Neural cell (in vitro differentiated cells): ENCODE results near the gene HK1. TPM values are rescaled to one million over a fixed set of nuclear protein-coding genes. Genes with fewer than 3 reads are reported as not detected.

Experiments used
- H2AFZ ChIP-seq: fragments of 200-600, 300-800 bp; sonication (generic), shearing (Covaris generic); 2 replicates; pipeline ENCODE4 v1.6.0; 2014; ENCODE audit warnings: low read depth, mild to moderate bottlenecking, antibody characterized with exemption, low read length, moderate library complexity
- H3F3A ChIP-seq: fragments of 200-600 bp; shearing (Covaris generic); 2 replicates; pipeline ENCODE4 v1.6.1; 2016; ENCODE audit warnings: mild to moderate bottlenecking, moderate library complexity, mixed read lengths, antibody characterized with exemption, low read length; ENCODE audit not compliant: insufficient read depth, poor library complexity, severe bottlenecking
- H3K27ac ChIP-seq: fragments of 200-600, 300-800 bp; sonication (generic), shearing (Covaris generic); 2 replicates; pipeline ENCODE4 v1.5.1; 2014; ENCODE audit warnings: mild to moderate bottlenecking, low read length, moderate library complexity
- H3K27me3 ChIP-seq: fragments of 300-800, 200-600 bp; sonication (generic), shearing (Covaris generic); 2 replicates; pipeline ENCODE4 v1.6.0; 2014; ENCODE audit warnings: mild to moderate bottlenecking, low read depth, low read length, moderate library complexity; ENCODE audit not compliant: insufficient read depth
- H3K36me3 ChIP-seq: fragments of 300-800, 200-600 bp; sonication (generic), shearing (Covaris generic); 2 replicates; pipeline ENCODE4 v1.5.1; 2014; ENCODE audit warnings: mild to moderate bottlenecking, antibody characterized with exemption, low read length, moderate library complexity; ENCODE audit not compliant: insufficient read depth
- H3K4me2 ChIP-seq: fragments of 300-800, 200-600 bp; sonication (generic), shearing (Covaris generic); 2 replicates; pipeline ENCODE4 v1.6.0; 2014; ENCODE audit warnings: mild to moderate bottlenecking, low read length
- H3K4me3 ChIP-seq: fragments of 300-800, 200-600 bp; sonication (generic), shearing (Covaris generic); 2 replicates; pipeline ENCODE4 v1.5.1; 2014; ENCODE audit warnings: mild to moderate bottlenecking, low read length, moderate library complexity
- H3K79me2 ChIP-seq: fragments of 200-600 bp; shearing (Covaris generic); replicated peaks from 2 replicates; pipeline ENCODE4 v1.6.0; 2014; ENCODE audit warnings: mild to moderate bottlenecking, low read length, moderate library complexity; ENCODE audit not compliant: insufficient read depth
- H3K9ac ChIP-seq: fragments of 300-800, 200-600 bp; sonication (generic), shearing (Covaris generic); 2 replicates; pipeline ENCODE4 v1.6.1; 2016; ENCODE audit warnings: mild to moderate bottlenecking, low read length, mixed read lengths
- H3K9me2 ChIP-seq: fragments of 200-600 bp; shearing (Covaris generic); 2 replicates; pipeline ENCODE4 v1.6.1; 2016; ENCODE audit warnings: mild to moderate bottlenecking, low read length, mixed read lengths; ENCODE audit not compliant: insufficient read depth
- H3K9me3 ChIP-seq: fragments of 200-600, 300-800 bp; sonication (generic), shearing (Covaris generic); 2 replicates; pipeline ENCODE4 v1.6.1; 2016; ENCODE audit warnings: mild to moderate bottlenecking, mixed run types, low read length, moderate library complexity, mixed read lengths
- H4K20me1 ChIP-seq: fragments of 200-600 bp; shearing (Covaris generic); 2 replicates; pipeline ENCODE4 v1.6.1; 2016; ENCODE audit warnings: mild to moderate bottlenecking, mixed run types; ENCODE audit not compliant: insufficient read depth
- EP300 ChIP-seq: fragments of 450-650 bp; conservative IDR thresholded peaks from 2 replicates; pipeline ENCODE4 v1.6.1; 2014; ENCODE audit warnings: antibody characterized with exemption, mild to moderate bottlenecking, moderate library complexity; ENCODE audit not compliant: poor library complexity, severe bottlenecking
- EZH2 ChIP-seq: fragments of 200-600, 300-800 bp; shearing (Covaris generic), sonication (generic); IDR thresholded peaks from 2 replicates; pipeline ENCODE4 v1.6.1; 2014; ENCODE audit warnings: antibody characterized with exemption, low read length, borderline replicate concordance, mild to moderate bottlenecking; ENCODE audit not compliant: insufficient read depth, poor library complexity, severe bottlenecking
- MXI1 ChIP-seq: fragments of 450-650 bp; conservative IDR thresholded peaks from 2 replicates; pipeline ENCODE4 v1.6.1; 2014; ENCODE audit warnings: antibody characterized with exemption, mild to moderate bottlenecking; ENCODE audit not compliant: poor library complexity, severe bottlenecking
- POLR2AphosphoS5 ChIP-seq: IDR thresholded peaks from 2 replicates; pipeline ENCODE4 v1.6.1; 2012
- RAD21 ChIP-seq: fragments of 450-650 bp; conservative IDR thresholded peaks from 2 replicates; pipeline ENCODE4 v1.6.1; 2014; ENCODE audit warnings: antibody characterized with exemption, mild to moderate bottlenecking, moderate library complexity
- SMC3 ChIP-seq: fragments of 450-650 bp; conservative IDR thresholded peaks from 2 replicates; pipeline ENCODE4 v1.6.1; 2014; ENCODE audit warnings: antibody characterized with exemption, mild to moderate bottlenecking, moderate library complexity; ENCODE audit not compliant: poor library complexity
- TAF1 ChIP-seq: IDR thresholded peaks from 2 replicates; pipeline ENCODE4 v1.6.1; 2012; ENCODE audit warnings: low read depth
- polyA plus RNA-seq: library from polyadenylated mRNA; depleted of rRNA; stranded (reverse); fragments of >200 nt; gene quantifications from 2 replicates; pipeline ENCODE4 v1.2.3, GENCODE V29; 2014
- TF ChIP-seq, protein P1 (sequence below): fragments of 450-650 bp; IDR thresholded peaks from 2 replicates; pipeline ENCODE4 v1.5.1; 2014; ENCODE audit warnings: antibody characterized with exemption, mild to moderate bottlenecking, moderate library complexity; ENCODE audit not compliant: poor library complexity, severe bottlenecking
- TF ChIP-seq, protein P2 (sequence below): IDR thresholded peaks from 2 replicates; pipeline ENCODE4 v1.6.1; 2012; ENCODE audit warnings: borderline replicate concordance

Gene HK1
- polyA plus RNA-seq, 1 donor from 2014 or later: 60.5 TPM

- H3K27ac ChIP-seq: peak overlapping the region; percentile 63
- no peaks in the 10 kb centered on the region for H4K20me1 ChIP-seq
- H3F3A ChIP-seq: no peaks in the 10 kb centered on the region
- H3K9me3 ChIP-seq: no peaks in the 10 kb centered on the region
- no peaks in the 10 kb centered on the region for H3K9me2 ChIP-seq
- H3K4me3 ChIP-seq: peak overlapping the region; percentile 100
- peak overlapping the region; percentile 48 for H3K4me2 ChIP-seq
- no peaks in the 10 kb centered on the region for H3K27me3 ChIP-seq
- no peaks in the 10 kb centered on the region for H3K36me3 ChIP-seq
- TF ChIP-seq, protein P1, sequence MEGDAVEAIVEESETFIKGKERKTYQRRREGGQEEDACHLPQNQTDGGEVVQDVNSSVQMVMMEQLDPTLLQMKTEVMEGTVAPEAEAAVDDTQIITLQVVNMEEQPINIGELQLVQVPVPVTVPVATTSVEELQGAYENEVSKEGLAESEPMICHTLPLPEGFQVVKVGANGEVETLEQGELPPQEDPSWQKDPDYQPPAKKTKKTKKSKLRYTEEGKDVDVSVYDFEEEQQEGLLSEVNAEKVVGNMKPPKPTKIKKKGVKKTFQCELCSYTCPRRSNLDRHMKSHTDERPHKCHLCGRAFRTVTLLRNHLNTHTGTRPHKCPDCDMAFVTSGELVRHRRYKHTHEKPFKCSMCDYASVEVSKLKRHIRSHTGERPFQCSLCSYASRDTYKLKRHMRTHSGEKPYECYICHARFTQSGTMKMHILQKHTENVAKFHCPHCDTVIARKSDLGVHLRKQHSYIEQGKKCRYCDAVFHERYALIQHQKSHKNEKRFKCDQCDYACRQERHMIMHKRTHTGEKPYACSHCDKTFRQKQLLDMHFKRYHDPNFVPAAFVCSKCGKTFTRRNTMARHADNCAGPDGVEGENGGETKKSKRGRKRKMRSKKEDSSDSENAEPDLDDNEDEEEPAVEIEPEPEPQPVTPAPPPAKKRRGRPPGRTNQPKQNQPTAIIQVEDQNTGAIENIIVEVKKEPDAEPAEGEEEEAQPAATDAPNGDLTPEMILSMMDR: no peak
- no peak for TF ChIP-seq RAD21
- no peak for TF ChIP-seq SMC3
- no peak for TF ChIP-seq EZH2
- H3K9ac ChIP-seq: peak overlapping the region; percentile 96
- peaks cover 26% of the 10 kb centered on the region for H3K79me2 ChIP-seq
- H2AFZ ChIP-seq: peak overlapping the region; percentile 80
These were observed 39.4 kb downstream of the HK1 start for GRCh38 chr10:69317626-69318105.

DNA sequence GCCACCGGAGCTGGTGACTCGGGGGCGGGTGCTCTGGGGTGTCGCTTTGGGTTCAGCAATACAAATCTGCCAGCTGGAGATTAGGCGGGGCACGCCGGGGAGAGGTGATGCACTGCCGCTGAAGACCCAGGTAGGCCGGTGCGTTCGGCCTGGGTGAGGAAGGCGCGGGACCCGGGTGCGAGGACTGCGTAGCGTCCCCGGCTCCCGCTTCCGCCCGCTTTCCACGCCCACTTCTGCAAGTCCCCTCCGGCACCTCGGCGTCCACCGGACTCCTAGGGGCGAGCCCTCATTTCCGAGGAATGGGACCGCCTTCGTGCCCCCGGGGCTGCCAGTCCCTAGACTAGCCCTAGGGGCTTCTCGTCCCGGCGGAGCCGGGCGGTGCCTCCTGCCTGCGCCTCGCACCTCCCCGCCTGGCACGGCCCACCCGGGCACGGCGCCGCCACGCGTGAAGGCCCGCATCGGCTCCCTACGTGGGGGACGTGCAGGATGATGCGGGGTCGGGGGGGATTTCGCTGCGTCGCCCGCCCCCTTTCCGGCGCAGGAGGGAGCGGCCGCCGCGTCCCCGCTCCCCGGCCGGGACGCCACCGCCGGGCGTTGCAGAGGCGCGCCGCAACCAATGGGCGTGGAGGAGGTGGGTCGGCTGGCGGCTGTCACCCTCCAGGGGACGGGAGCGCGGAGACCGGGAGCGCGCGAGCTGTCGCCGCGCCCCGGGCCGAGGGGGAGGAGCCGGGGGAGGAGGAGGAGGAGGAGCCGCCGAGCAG, 40.0 kb downstream of the HK1 start:
- Histone ChIP-seq H3K4me3 (peak overlapping the region; percentile 100), H3K79me2 (peaks cover 27% of the 10 kb centered on the region), H3K4me2 (peak overlapping the region; percentile 48), H3K9me3 (no peaks in the 10 kb centered on the region), H3K36me3 (no peaks in the 10 kb centered on the region), H2AFZ (peak overlapping the region; percentile 80), H3K9ac (peak overlapping the region; percentile 96), H3K27me3 (no peaks in the 10 kb centered on the region), H3F3A (no peaks in the 10 kb centered on the region), H3K9me2 (no peaks in the 10 kb centered on the region), H3K27ac (peak overlapping the region; percentile 82), H4K20me1 (no peaks in the 10 kb centered on the region)
- TF ChIP-seq RAD21: no peak
- peak; percentile 65 for TF ChIP-seq EP300
- no peak for TF ChIP-seq TAF1
- no peak for TF ChIP-seq SMC3
- no peak for TF ChIP-seq POLR2AphosphoS5
- TF ChIP-seq, protein P2, sequence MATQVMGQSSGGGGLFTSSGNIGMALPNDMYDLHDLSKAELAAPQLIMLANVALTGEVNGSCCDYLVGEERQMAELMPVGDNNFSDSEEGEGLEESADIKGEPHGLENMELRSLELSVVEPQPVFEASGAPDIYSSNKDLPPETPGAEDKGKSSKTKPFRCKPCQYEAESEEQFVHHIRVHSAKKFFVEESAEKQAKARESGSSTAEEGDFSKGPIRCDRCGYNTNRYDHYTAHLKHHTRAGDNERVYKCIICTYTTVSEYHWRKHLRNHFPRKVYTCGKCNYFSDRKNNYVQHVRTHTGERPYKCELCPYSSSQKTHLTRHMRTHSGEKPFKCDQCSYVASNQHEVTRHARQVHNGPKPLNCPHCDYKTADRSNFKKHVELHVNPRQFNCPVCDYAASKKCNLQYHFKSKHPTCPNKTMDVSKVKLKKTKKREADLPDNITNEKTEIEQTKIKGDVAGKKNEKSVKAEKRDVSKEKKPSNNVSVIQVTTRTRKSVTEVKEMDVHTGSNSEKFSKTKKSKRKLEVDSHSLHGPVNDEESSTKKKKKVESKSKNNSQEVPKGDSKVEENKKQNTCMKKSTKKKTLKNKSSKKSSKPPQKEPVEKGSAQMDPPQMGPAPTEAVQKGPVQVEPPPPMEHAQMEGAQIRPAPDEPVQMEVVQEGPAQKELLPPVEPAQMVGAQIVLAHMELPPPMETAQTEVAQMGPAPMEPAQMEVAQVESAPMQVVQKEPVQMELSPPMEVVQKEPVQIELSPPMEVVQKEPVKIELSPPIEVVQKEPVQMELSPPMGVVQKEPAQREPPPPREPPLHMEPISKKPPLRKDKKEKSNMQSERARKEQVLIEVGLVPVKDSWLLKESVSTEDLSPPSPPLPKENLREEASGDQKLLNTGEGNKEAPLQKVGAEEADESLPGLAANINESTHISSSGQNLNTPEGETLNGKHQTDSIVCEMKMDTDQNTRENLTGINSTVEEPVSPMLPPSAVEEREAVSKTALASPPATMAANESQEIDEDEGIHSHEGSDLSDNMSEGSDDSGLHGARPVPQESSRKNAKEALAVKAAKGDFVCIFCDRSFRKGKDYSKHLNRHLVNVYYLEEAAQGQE: peak; percentile 25
- TF ChIP-seq, protein P1: peak; percentile 35
- TF ChIP-seq EZH2: no peak
- TF ChIP-seq MXI1: peak; percentile 36
